GM08714 (cell line): ENCODE measurements around the gene DENND1B.
"Not testable (repeated sequence)": the region's sequence is repeated elsewhere in the genome, so short reads cannot be mapped to it uniquely, and the experiment has no call there.

ENCODE experiments used
- H3K4me3 ChIP-seq: fragments of 200-500 bp; sonication (Bioruptor generic); 2 replicates; pipeline ENCODE4 v1.5.1; 2014; ENCODE audit warnings: mild to moderate bottlenecking, low read length, inconsistent platforms
- ZNF274 ChIP-seq: IDR thresholded peaks from 2 replicates; pipeline ENCODE4 v1.6.1; 2012; ENCODE audit warnings: mild to moderate bottlenecking, low read depth, low read length

Gene DENND1B

DNA sequence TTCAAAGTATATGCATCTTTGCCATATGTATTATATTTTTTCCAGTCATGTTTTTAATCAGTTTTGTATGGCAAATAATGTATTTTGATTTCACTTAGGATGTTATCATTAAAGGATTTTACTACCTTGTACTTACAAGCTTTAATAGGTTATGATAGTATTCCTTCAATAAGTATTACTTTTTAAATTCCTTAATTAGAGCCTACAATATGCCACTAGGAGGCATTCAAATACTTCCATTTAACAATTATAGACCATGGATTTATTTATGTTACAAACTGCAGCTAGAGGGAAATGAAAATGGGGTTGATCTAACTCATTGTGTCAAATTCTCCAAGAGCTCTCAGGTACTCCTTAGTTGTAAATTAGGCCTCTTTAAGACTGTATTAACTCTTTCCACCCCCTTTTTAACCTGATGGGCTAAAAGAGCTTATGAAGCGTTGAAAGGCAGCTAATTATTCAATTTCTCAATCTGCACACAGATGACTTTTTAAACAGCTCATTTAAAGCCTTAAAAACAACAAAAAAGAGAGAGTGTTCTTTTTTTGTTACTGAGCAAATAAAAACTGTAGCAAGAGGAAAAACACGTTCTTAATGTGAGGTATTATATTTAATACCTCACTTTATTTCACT is 156.2 kb downstream of the DENND1B start:
- no peak for TF ChIP-seq ZNF274

DNA sequence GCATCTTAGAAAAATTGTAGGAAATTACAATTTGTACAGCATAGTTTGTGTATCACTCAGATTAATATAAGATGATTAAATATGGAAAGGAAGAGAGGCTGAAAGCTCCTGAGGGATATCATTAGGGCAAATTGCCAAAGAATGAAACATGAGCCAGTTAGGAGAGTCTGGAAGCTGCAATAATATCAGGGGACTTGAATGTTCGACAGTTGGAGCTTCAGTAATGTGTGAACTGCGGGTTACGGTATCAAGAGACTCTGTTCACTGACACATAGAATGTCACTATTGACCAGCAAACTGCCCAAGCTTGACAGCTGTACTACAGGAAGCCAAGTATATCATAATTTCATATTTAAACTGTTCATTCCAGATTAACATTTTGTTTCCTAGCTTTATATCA is 157.2 kb downstream of the DENND1B start:
- H3K4me3 ChIP-seq = no peak overlapping the region
- TF ChIP-seq ZNF274 = no peak

More for the DNA sequence above, 156.2 kb downstream of the DENND1B start:
- H3K4me3 ChIP-seq = no peak overlapping the region

DNA sequence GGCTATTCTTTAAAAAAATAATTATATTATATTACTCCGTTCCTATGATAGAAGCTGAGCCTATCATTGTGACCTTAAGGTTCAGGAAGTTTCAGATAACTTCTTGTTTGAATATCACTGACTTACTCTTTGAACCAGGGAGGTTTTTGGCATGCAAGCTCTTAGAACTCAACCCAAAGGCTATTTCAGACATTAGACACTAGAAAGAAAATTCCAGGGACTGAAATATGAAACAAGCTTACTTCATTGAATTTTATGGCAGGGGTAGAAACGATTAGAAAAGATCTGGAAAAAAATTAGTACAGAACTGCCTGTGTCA is 159.6 kb downstream of the DENND1B start:
- H3K4me3 ChIP-seq = no peak overlapping the region
- TF ChIP-seq ZNF274 = no peak

DNA sequence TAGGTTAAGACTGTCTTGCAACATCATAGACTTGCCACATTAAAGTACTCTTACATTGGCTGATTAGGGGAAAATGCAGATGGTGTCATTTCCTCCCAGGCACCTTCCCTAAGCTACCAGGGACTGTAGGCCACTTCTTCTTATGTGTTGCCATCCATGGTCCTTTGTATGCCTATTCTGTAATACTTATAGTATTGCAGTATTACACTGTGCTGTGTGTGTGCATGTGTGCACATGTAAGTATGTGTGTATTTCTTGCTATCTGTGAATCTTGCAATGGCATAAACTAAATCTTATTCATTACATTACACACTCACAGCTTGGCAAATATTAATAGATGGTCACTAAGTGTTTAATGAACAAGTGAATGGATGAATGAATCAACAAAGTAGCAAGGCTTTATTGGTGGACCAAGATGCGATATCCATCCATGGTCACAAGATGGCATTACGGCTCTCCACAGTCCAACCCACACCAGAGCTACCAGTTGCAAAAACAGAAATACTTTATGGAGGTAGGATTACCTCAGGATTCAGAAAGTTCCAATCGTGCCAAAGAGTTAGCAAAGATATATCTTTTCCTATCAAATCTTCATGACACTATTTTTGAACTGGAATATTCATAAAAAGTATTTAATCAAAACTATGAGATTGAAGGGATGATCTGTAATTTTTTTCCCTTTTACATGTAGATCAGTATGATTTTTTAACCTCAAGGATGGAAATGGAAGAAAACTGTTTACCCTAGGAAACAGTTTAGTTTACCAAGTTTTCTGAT is 160.2 kb downstream of the DENND1B start:
- no peak for TF ChIP-seq ZNF274
- H3K4me3 ChIP-seq = no peak overlapping the region

DNA sequence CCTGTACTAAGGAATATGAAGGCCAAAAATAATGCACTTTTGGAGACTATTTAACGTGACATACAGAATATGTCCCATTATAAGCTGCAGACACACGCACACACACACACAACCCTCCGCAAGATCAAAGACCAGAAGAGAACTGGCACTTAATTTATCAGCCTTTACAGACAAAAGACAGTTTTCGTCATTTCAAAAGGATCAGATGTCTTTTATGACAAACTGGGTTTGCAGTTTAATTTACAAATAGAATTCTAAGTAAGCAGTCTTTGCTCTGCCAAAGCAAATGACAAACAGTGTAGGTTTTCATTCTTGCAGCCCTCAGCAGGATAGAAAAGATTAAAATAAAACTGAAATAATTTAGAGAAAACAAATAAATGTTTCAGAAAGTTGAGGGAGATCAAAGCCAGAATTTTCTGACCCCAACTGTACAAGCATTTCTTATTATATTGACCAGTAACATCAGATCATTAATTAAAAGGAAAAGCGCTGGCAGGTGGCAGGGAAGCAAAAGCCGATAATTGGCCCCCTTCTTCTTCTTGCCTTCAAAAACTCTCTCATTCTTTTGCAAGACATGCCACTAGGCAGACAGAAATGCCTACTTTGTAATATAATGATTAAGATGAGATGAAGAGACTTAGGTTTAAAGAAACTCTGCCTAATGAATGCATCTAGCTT is 169.0 kb downstream of the DENND1B start:
- H3K4me3 ChIP-seq = no peak overlapping the region
- TF ChIP-seq ZNF274 = no peak

DNA sequence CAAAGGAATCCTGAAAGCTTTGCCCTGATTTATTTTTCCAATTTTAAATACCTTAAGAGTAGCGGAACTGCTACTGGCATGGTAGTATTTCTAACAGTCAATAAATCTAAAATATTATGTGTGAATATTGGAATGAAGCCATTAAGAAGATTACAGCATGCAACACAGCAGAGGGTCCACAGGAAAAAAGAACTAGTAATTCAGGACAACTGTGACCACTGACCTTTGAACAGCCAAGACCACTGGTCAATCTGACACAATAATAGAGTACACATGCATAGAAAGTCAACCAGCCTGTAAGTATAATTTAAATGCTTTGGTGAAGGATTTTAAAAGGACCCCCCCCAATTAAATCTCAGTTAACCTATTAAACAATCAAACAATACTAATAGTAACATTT is 171.0 kb downstream of the DENND1B start:
- H3K4me3 ChIP-seq = no peak overlapping the region
- no peak for TF ChIP-seq ZNF274

DNA sequence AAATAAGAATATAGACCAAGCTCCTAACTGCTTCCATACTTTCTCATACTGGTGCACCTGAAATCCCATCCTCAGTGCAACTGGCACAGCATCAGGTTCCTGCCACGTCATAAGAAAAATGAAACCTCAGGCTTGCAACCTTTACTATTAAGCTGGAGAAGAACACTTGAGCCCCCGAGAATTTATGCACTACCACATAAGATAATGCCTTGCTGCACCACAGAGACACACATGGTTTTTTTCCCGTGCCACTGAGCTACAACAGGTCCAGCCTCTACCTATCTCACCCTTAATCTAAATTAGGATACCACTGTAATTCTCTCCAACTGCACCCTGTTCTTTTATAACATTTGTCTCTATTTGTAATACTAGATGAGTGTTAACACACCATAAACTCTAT is 174.5 kb downstream of the DENND1B start:
- no peak for TF ChIP-seq ZNF274
- no peak overlapping the region for H3K4me3 ChIP-seq

DNA sequence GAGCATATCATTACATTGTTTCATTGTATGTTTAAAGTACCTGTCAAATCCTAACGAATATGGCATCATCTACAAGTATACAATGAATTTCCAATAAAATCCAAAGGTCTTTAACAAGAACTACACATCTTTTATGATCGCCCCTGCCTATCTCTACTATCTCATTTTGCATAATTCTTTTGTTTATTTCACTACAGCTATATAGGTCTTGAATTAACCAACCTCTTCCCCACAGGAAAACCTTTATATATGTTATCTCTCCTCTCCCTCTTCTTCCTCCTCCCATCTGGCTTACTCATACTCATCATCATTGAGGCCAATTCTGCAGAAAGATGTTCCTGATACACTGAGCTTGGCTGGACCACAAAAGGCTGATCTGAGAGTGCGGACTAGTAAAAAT is 175.5 kb downstream of the DENND1B start:
- no peak for TF ChIP-seq ZNF274
- no peak overlapping the region for H3K4me3 ChIP-seq

DNA sequence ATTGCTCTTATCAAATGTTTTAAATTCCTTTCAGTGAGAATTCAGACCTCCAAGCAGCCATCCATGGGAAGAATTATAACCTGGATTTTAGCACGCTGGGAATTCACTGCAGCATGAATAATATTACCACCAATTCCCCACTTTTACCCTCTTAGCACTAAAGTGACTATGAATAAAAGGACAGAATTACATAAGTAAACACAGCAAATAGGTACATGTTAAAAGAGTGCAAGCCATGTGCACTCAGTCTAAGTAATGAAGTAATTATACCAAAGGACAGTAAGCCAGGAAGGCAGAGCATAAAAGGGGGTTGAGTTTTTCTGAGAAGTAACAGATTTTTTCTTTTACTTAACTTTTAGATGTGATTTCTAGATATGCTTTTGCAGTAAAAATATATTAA is 176.3 kb downstream of the DENND1B start:
- TF ChIP-seq ZNF274 = no peak
- H3K4me3 ChIP-seq = no peak overlapping the region

DNA sequence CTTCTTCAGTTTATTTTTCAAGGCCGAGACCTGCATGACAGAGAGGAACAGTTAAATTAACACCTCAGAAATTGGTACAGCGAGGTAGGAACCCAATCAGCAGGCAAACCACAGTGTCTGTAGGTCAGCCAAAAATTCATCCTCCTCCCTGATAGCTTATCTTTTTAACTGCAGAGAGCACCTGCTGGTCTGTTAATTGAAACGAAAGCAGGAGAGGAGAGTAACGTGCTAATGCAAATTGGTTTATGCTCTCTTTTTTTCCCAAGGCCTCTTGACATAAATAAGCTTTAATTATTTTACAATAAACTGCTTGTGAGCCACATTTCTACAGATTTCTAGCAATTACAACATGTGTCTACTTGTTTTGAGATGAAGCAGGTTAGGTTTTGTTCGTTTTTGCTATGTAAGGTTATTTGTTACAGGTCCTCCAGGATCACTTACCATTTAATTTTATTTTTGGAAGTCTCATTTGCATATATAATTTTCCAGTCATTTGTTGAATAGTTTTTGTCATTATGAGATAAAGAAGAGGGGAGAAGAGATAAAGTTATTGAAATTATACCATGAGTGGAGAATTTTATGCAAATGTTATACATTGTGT is 179.9 kb downstream of the DENND1B start:
- H3K4me3 ChIP-seq = no peak overlapping the region
- TF ChIP-seq ZNF274 = no peak

DNA sequence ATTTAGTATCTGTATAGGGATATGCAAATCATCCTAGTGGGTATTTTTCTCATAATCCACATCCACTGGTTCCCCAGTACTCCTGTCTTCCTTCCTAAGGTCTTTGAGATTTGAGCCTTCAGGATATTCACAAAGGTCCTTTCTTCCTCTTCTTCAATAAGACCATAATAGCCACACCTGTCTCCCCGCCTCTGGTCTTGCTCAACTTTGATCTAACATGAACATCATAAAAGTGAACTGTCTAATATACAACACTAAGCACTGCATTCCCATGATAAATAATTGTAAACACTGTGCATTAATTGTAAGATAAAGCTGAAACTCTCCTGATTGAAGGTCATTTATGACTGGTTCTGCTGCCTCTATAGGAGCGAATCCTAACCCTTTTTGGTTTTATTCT is 184.6 kb downstream of the DENND1B start:
- H3K4me3 ChIP-seq = no peak overlapping the region
- TF ChIP-seq ZNF274 = no peak

DNA sequence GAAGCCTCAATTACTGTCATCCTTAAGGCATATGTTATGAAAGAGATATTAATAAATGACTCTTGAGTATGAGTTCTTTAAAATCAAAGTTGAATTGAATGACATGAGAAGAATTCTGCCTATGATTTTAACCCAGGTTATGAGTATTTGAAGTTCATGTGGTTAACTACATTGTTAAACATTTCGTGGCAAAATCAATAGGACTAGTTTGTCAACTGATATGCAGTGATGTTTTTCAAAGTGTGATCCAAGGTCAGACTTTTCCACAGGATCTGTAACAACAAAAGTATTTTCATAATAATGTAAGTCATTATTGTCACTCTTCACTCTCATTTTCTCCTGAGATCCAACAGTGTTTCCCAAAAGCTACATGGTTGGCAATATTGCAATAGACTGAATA is 189.5 kb downstream of the DENND1B start:
- H3K4me3 ChIP-seq = no peak overlapping the region
- TF ChIP-seq ZNF274 = no peak

DNA sequence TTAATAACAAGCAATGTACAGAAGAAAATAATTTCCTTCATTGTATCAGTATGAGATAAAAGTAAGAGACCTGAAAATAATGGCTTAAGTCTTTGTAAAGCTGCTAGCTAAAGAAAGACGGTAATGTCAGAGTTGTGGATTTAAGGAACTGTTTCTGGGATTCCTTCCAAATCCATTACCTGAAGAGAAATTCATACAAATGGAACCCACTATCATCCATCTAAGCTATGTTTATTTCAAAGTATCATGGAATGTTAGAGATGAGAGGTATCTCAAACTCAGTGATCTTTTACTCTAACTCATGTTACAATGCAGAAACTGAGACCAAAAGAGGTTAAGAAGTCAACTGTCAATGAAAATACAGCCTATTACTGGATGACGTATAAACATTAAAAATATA is 197.7 kb downstream of the DENND1B start:
- TF ChIP-seq ZNF274 = no peak
- H3K4me3 ChIP-seq = no peak overlapping the region

DNA sequence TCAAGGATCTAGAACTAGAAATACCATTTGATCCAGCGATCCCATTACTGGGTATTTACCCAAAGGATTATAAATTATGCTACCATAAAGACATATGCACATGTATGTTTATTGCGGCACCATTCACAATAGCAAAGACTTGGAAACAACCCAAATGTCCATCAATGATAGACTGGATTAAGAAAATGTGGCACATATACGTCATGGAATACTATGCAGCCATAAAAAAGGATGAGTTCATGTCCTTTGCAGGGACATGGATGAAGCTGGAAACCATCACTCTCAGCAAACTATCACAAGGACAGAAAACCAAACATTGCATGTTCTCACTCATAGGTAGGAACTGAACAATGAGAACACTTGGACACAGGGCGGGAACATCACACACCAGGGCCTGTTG is 199.7 kb downstream of the DENND1B start:
- not testable (repeated sequence) for H3K4me3 ChIP-seq

DNA sequence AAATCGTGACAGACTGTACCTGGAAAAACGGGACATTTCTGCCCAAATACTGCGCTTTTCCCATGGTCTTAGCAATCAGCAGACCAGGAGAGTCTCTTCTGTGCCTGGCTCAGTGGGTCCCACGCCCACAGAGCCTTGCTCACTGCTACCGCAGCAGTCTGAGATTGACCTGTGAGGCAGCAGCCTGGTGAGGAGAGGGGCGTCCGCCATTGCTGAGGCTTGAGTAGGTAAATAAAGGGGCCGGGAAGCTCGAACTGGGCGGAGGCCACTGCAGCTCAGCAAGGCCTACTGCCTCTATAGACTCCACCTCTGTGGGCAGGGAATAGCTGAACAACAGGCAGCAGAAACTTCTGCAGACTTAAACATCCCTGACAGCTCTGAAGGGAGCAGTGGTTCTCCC is 203.1 kb downstream of the DENND1B start:
- TF ChIP-seq ZNF274 = no peak
- H3K4me3 ChIP-seq = no peak overlapping the region
